Ishikawa (cell line): ENCODE data around the gene CFI.

Source experiments
- CEBPB ChIP-seq: IDR thresholded peaks from 2 replicates; pipeline ENCODE4 v1.6.1; 2012
- CREB1 ChIP-seq: IDR thresholded peaks from 2 replicates; pipeline ENCODE4 v1.6.1; 2012; ENCODE audit warnings: low read depth
- EGR1 ChIP-seq: IDR thresholded peaks from 2 replicates; pipeline ENCODE4 v1.6.1; 2012
- EP300 ChIP-seq: IDR thresholded peaks from 2 replicates; pipeline ENCODE4 v1.6.1; 2012; ENCODE audit warnings: borderline replicate concordance
- FOXM1 ChIP-seq: IDR thresholded peaks from 2 replicates; pipeline ENCODE4 v1.6.1; 2012; ENCODE audit warnings: low read depth, borderline replicate concordance
- MAX ChIP-seq: IDR thresholded peaks from 2 replicates; pipeline ENCODE4 v1.6.1; 2012
- NFIC ChIP-seq: IDR thresholded peaks from 2 replicates; pipeline ENCODE4 v1.6.1; 2012
- RAD21 ChIP-seq: IDR thresholded peaks from 2 replicates; pipeline ENCODE4 v1.6.1; 2012; ENCODE audit warnings: low read depth
- TAF1 ChIP-seq: IDR thresholded peaks from 2 replicates; pipeline ENCODE4 v1.6.1; 2012; ENCODE audit warnings: low read depth, mild to moderate bottlenecking
- TCF12 ChIP-seq: IDR thresholded peaks from 2 replicates; pipeline ENCODE4 v1.6.1; 2012; ENCODE audit warnings: low read depth
- TEAD4 ChIP-seq: IDR thresholded peaks from 2 replicates; pipeline ENCODE4 v1.6.1; 2012
- USF1 ChIP-seq: IDR thresholded peaks from 2 replicates; pipeline ENCODE4 v1.6.1; 2012
- YY1 ChIP-seq: IDR thresholded peaks from 2 replicates; pipeline ENCODE4 v1.6.1; 2012; ENCODE audit warnings: low read depth
- ZBTB7A ChIP-seq: IDR thresholded peaks from 2 replicates; pipeline ENCODE4 v1.6.1; 2012; ENCODE audit warnings: low read depth
- TF ChIP-seq, protein P1 (sequence below): IDR thresholded peaks from 2 replicates; pipeline ENCODE4 v1.6.1; 2012; ENCODE audit warnings: low read depth, mild to moderate bottlenecking

The CFI gene

DNA sequence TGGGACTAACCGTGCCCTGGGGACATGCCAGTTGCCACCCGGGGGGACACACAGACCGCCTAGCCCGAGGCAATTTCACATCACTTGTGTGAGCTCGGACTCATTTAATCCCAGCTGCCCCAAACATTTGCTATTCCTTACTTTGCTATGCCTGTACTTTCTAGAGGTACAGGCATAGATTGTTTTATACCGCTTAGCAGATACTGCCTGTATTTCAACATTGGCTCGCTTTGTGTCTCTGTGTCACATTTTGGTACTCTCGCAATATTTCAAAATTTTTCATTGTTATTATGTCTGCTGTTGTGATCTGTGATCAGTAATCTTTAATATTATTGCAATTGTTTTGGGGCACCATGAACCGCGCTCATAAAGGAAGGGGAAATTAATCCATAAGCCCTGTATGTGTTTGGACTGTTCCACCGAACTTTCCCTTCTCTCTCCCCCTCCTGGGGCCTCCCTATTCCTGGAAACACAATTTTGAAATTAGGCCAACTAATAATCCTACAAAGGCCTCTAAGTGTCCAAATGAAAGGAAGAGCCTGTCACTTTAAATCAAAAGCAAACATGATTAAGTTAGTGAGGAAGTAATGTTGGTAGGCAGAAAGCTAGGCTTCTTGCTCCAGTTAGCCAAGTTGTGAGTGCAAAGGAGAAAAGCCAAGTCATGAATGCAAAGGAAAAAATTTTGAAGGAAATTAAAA lies 98.0 kb downstream of the CFI start:
- no peak for TF ChIP-seq TAF1
- TF ChIP-seq CEBPB, result no peak
- no peak for TF ChIP-seq TEAD4
- no peak for TF ChIP-seq EP300
- no peak for TF ChIP-seq TCF12
- no peak for TF ChIP-seq RAD21
- no peak for TF ChIP-seq CREB1
- TF ChIP-seq, protein P1, sequence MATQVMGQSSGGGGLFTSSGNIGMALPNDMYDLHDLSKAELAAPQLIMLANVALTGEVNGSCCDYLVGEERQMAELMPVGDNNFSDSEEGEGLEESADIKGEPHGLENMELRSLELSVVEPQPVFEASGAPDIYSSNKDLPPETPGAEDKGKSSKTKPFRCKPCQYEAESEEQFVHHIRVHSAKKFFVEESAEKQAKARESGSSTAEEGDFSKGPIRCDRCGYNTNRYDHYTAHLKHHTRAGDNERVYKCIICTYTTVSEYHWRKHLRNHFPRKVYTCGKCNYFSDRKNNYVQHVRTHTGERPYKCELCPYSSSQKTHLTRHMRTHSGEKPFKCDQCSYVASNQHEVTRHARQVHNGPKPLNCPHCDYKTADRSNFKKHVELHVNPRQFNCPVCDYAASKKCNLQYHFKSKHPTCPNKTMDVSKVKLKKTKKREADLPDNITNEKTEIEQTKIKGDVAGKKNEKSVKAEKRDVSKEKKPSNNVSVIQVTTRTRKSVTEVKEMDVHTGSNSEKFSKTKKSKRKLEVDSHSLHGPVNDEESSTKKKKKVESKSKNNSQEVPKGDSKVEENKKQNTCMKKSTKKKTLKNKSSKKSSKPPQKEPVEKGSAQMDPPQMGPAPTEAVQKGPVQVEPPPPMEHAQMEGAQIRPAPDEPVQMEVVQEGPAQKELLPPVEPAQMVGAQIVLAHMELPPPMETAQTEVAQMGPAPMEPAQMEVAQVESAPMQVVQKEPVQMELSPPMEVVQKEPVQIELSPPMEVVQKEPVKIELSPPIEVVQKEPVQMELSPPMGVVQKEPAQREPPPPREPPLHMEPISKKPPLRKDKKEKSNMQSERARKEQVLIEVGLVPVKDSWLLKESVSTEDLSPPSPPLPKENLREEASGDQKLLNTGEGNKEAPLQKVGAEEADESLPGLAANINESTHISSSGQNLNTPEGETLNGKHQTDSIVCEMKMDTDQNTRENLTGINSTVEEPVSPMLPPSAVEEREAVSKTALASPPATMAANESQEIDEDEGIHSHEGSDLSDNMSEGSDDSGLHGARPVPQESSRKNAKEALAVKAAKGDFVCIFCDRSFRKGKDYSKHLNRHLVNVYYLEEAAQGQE, result no peak
- no peak for TF ChIP-seq YY1
- TF ChIP-seq ZBTB7A, result no peak
- TF ChIP-seq MAX, result no peak
- no peak for TF ChIP-seq FOXM1
- no peak for TF ChIP-seq USF1
- TF ChIP-seq EGR1, result no peak
- no peak for TF ChIP-seq NFIC

DNA sequence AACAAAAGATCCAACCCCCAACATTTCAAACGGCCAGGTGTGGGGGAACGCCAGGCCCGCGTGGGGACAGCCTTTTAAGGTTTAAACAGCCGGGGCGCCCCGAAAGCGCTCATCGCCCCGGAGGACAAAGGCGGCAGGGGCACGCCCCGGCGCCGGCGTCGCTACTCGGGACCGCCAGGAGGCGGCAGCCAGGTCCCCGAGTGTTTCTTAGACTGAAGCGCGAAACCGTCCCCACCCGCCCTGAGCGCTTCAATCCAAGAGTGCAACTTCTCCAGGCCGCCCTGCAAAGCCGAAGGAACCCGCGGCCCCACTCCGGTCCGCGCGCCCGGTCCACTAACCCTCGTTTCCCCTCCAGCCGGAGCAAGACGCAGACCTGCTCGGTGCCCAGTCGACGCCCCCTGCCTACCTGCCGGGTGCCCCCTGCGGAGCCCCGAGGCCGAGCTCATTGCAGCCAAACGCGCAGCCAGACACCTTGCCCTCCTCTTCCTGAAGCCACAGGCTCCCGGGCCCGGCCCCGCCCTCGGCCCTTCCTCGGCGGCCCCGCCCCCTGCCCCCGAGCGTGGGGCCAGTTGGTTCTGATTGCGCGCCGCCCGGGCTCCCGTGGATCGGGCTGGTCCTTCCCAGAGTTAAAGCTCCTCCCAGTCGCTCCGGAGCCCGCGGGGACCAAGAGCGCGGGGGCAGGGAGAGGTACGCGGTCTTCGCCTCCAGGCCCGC lies 98.7 kb downstream of the CFI start, which contains the start of gene CASP6:
Gene CASP6, minus strand, starts transcription at position 496 of the 714 bp plus-strand sequence. Its CDS starts 50 bp downstream, at position 446.
- TF ChIP-seq, protein P1, result no peak
- peak; percentile 18; the same call in 1 of the 2 replicates for TF ChIP-seq RAD21
- TF ChIP-seq ZBTB7A, result 0 out of 2 replicates have a peak, but pooled peaks have one; percentile 22
- no peak for TF ChIP-seq FOXM1
- 0 out of 2 replicates have a peak, but pooled peaks have one; percentile 65 for TF ChIP-seq TAF1
- no peak for TF ChIP-seq EGR1
- no peak for TF ChIP-seq CREB1
- TF ChIP-seq MAX, result peak; percentile 24; the same call in 1 of the 2 replicates
- peak; percentile 33; the same call in 1 of the 2 replicates for TF ChIP-seq YY1
- TF ChIP-seq TEAD4, result no peak; the same call in 1 of the 2 replicates
- TF ChIP-seq CEBPB, result no peak
- no peak for TF ChIP-seq USF1
- TF ChIP-seq NFIC, result peak; percentile 32
- TF ChIP-seq EP300, result 0 out of 2 replicates have a peak, but pooled peaks have one; percentile 26
- TF ChIP-seq TCF12, result peak; percentile 65; the same call in 1 of the 2 replicates

DNA sequence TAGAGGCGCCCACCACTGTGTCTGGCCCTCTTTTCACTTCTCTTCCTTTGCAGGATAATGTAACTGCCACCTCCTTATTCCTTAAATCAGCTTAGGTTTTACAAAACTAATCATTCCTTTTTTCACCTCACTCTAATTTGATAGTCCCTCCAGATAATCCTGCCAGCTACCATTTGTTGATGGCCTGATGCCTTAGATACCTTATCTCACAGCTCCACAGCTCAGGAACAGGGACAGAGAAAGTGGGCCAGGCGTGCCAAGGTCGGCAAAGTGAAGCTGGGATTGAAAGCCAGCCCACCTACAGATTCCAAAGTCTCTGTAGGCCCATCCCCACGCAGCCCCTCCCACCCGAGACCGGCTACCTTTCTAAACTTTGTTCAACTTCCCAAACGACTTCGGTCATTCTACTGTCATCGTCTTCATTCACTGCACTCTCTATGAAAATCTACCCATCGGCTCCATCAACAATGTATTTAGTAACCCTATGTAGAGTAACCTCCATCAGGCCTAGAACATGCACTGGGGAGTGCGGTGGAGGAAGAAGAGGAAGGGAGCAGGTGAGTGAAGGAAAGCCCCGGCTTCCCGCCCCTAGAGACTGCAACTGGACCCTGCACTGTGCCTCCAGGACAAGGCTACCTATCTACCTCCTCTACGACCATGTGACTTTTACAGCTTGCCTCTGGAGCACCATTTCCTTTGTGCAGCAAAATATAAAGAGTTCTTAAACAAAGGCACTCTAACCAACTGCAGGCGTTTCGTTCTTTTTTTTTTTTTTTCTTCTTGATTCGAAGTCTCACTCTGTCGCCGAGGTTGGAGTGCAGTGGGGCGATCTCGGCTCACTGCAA lies 100.0 kb downstream of the CFI start:
- 0 out of 2 replicates have a peak, but pooled peaks have one; percentile 32 for TF ChIP-seq USF1
- no peak for TF ChIP-seq EP300

- no peak for TF ChIP-seq ZBTB7A
These were observed 102.1 kb downstream of the CFI start for GRCh38 chr4:109699553-109700225.
